Caco-2 (cell line): ENCODE results near the gene ATP23. TPM values are rescaled to one million over a fixed set of nuclear protein-coding genes. Genes with fewer than 3 reads are reported as not detected.

Experiments
- BruUV-seq: library from RNA; stranded (reverse); fragments of 400-500 nt; replicated peaks from 2 replicates; lab custom pipeline; 2021; lab: Mats Ljungman, UMichigan
- CTCF ChIA-PET: fragments of 300-600 bp; sonication (Branson Sonifier 250); formaldehyde crosslinking; loops from one replicate; lab custom pipeline; 2022; ENCODE audit warnings: antibody characterized with exemption; lab: Charles Lee
- POLR2A ChIA-PET: fragments of 300-600 bp; sonication (Branson Sonifier 250); formaldehyde crosslinking; loops from one replicate; lab custom pipeline; 2022; ENCODE audit warnings: antibody characterized with exemption; lab: Charles Lee
- DNase-seq, 2 experiments: peaks; one replicate each; pipeline versions ENCODE4 v3.0.0 to v3.0.0-alpha.2; 2020 to 2022
- H3K27me3 ChIP-seq: replicated peaks from 2 replicates; pipeline ENCODE4 v1.6.0; 2011; ENCODE audit warnings: low read length; ENCODE audit not compliant: control insufficient read depth, insufficient read depth
- H3K36me3 ChIP-seq: 2 replicates; pipeline ENCODE4 v1.5.1; 2011; ENCODE audit warnings: low read length; ENCODE audit not compliant: control insufficient read depth, insufficient read depth
- H3K4me1 ChIP-seq: fragments of 250-450 bp; sonication (Bioruptor Pico); 2 replicates; pipeline ENCODE4 v1.5.1; 2020; ENCODE audit warnings: mild to moderate bottlenecking
- H3K4me3 ChIP-seq: 2 replicates; pipeline ENCODE4 v1.5.1; 2011; ENCODE audit warnings: low read depth, mild to moderate bottlenecking, control low read depth, low read length
- H3K9me3 ChIP-seq: fragments of 250-450 bp; sonication (Bioruptor Pico); 2 replicates; pipeline ENCODE4 v1.5.1; 2020; ENCODE audit warnings: mild to moderate bottlenecking, moderate library complexity
- H3K27ac Mint-ChIP-seq: one replicate; pipeline ENCODE4 v1.8.0; 2022; ENCODE audit warnings: mixed read lengths; ENCODE audit not compliant: unreplicated experiment
- H3K27me3 Mint-ChIP-seq: one replicate; pipeline ENCODE4 v1.8.0; 2022; ENCODE audit warnings: mixed read lengths; ENCODE audit not compliant: insufficient read depth, unreplicated experiment
- H3K36me3 Mint-ChIP-seq: one replicate; pipeline ENCODE4 v1.8.0; 2022; ENCODE audit warnings: mild to moderate bottlenecking, mixed read lengths; ENCODE audit not compliant: insufficient read depth, unreplicated experiment
- H3K4me1 Mint-ChIP-seq: one replicate; pipeline ENCODE4 v1.8.0; 2022; ENCODE audit warnings: low read depth, mixed read lengths; ENCODE audit not compliant: unreplicated experiment
- H3K4me3 Mint-ChIP-seq: one replicate; pipeline ENCODE4 v1.8.0; 2022; ENCODE audit warnings: mild to moderate bottlenecking, moderate library complexity, mixed read lengths; ENCODE audit not compliant: unreplicated experiment
- H3K9me3 Mint-ChIP-seq: one replicate; pipeline ENCODE4 v1.8.0; 2022; ENCODE audit warnings: mixed read lengths; ENCODE audit not compliant: unreplicated experiment
- CTCF ChIP-seq, 2 experiments: fragments of 200-600 bp in 1 of 2; IDR thresholded peaks; 1 replicate in 1 of 2; 2 replicates in 1 of 2; pipeline versions ENCODE4 v1.5.1 to v1.8.0; 2011 to 2022; ENCODE audit warnings: antibody characterized with exemption in 1 of 2, control low read depth in 1 of 2, inconsistent platforms in 1 of 2, low read depth in 1 of 2, low read length in 1 of 2, mild to moderate bottlenecking in 1 of 2, moderate library complexity in 1 of 2; ENCODE audit not compliant: insufficient read depth in 1 of 2, severe bottlenecking in 1 of 2, unreplicated experiment in 1 of 2
- intact Hi-C: fragments of 100-400 bp; cut with micrococcal nuclease; formaldehyde crosslinking; loops from one replicate; pipeline ENCODE4 v1.10.0; 2022; ENCODE audit not compliant: unreplicated experiment
- total RNA-seq: library from RNA; stranded (reverse); gene quantifications from 2 replicates; pipeline ENCODE4 v1.2.3, GENCODE V29; 2022

Gene ATP23
- total RNA-seq, 1 experiment from 2014 or later: 6.6 TPM

GRCh38 chr12:57993834-57994233 lies 52.5 kb downstream of the ATP23 start:
- Histone ChIP-seq H3K27me3 (no peaks in the 10 kb centered on the region), H3K36me3 (no peaks in the 10 kb centered on the region), H3K9me3 (peaks cover 20% of the 10 kb centered on the region), H3K4me1 (no peaks in the 10 kb centered on the region), H3K4me3 (no peak overlapping the region)
- H3K27ac Mint-ChIP-seq: no peak overlapping the region
- no peaks in the 10 kb centered on the region for H3K36me3 Mint-ChIP-seq
- peaks cover 4% of the 10 kb centered on the region for H3K27me3 Mint-ChIP-seq
- no peak for TF ChIP-seq CTCF (IDR thresholded peaks at IDR 0.05; ENCODE audit: insufficient read depth in 1 of 2, low read depth in 1 of 2, low read length in 1 of 2, severe bottlenecking in 1 of 2, unreplicated experiment in 1 of 2)
- intact Hi-C loops: no loop called here
- no peak for DNase-seq
- BruUV-seq: no TSS peak
- no peak overlapping the region for H3K4me3 Mint-ChIP-seq
- POLR2A ChIA-PET: no interaction called here
- H3K4me1 Mint-ChIP-seq: no peaks in the 10 kb centered on the region
- H3K9me3 Mint-ChIP-seq: peaks cover 10% of the 10 kb centered on the region
- CTCF ChIA-PET: no interaction called here

GRCh38 chr12:57996520-57996919 lies 55.2 kb downstream of the ATP23 start:
- Histone ChIP-seq H3K27me3 (no peaks in the 10 kb centered on the region), H3K4me3 (no peak overlapping the region), H3K36me3 (no peaks in the 10 kb centered on the region), H3K9me3 (peaks cover 26% of the 10 kb centered on the region), H3K4me1 (no peaks in the 10 kb centered on the region)
- intact Hi-C loops: no loop called here
- DNase-seq: no peak
- Mint-ChIP-seq H3K27me3 (no peaks in the 10 kb centered on the region), H3K4me3 (no peak overlapping the region), H3K27ac (no peak overlapping the region), H3K4me1 (no peaks in the 10 kb centered on the region), H3K9me3 (peaks cover 14% of the 10 kb centered on the region), H3K36me3 (no peaks in the 10 kb centered on the region)
- ChIA-PET CTCF (no interaction called here), POLR2A (no interaction called here)
- no peak for TF ChIP-seq CTCF (IDR thresholded peaks at IDR 0.05; ENCODE audit: insufficient read depth in 1 of 2, low read depth in 1 of 2, low read length in 1 of 2, severe bottlenecking in 1 of 2, unreplicated experiment in 1 of 2)
- no TSS peak for BruUV-seq

- Mint-ChIP-seq H3K9me3 (peaks cover 14% of the 10 kb centered on the region), H3K27ac (no peak overlapping the region), H3K36me3 (no peaks in the 10 kb centered on the region), H3K4me3 (no peak overlapping the region), H3K4me1 (no peaks in the 10 kb centered on the region), H3K27me3 (no peaks in the 10 kb centered on the region)
- Histone ChIP-seq H3K4me3 (no peak overlapping the region), H3K36me3 (no peaks in the 10 kb centered on the region), H3K9me3 (peaks cover 26% of the 10 kb centered on the region), H3K27me3 (no peaks in the 10 kb centered on the region), H3K4me1 (no peaks in the 10 kb centered on the region)
- intact Hi-C loops: no loop called here
- no TSS peak for BruUV-seq
- no peak for TF ChIP-seq CTCF (IDR thresholded peaks at IDR 0.05; ENCODE audit: insufficient read depth in 1 of 2, low read depth in 1 of 2, low read length in 1 of 2, severe bottlenecking in 1 of 2, unreplicated experiment in 1 of 2)
- CTCF ChIA-PET: interaction anchor here (1.2 kb wide), 1 partner anchor 15 kb away, joined by 3 read pairs; no protein-coding TSS in a partner anchor
- POLR2A ChIA-PET: no interaction called here
- no peak for DNase-seq
Observed at GRCh38 chr12:57998251-57998650, 56.9 kb downstream of the ATP23 start.
